ENCODE measurements around the gene HTR4. TPM values are rescaled to one million over a fixed set of nuclear protein-coding genes. Genes with fewer than 3 reads are reported as not detected.
A peak's percentile ranks its signal among the peaks of the same experiment; 100 is the strongest.
"Not testable (repeated sequence)": the region's sequence is repeated elsewhere in the genome, so short reads cannot be mapped to it uniquely, and the experiment has no call there.

Gene HTR4
- not detected in 2 replicates for total RNA-seq (2014; rRNA removed; shearing (Covaris generic))
- not detected in 2 replicates for polyA plus RNA-seq (2015; cell fraction: cytosol; rRNA removed)
- polyA plus RNA-seq (2015; cell fraction: nucleus; rRNA removed): not detected in 2 replicates

- no peak for DNase-seq (ENCODE audit: low read depth)
Measured at GRCh38 chr5:148653836-148654781, at the start of gene HTR4. TSS of gene HTR4 (minus strand) at chr5:148654527. CDS start at chr5:148637014, 17,513 bp downstream.

GRCh38 chr5:148702019-148702596 is 47.8 kb upstream of the HTR4 start:
- DNase-seq (ENCODE audit: low read depth): peak; percentile 15

- DNase-seq (ENCODE audit: low read depth): no peak
Measured at GRCh38 chr5:148699028-148699427, 44.7 kb upstream of the HTR4 start.

GRCh38 chr5:148697809-148698196 is 43.5 kb upstream of the HTR4 start:
- DNase-seq (ENCODE audit: low read depth): no peak

- DNase-seq (ENCODE audit: low read depth): peak; percentile 81
Measured at GRCh38 chr5:148697180-148697808, 43.0 kb upstream of the HTR4 start.

- no peak for DNase-seq (ENCODE audit: low read depth)
Measured at GRCh38 chr5:148696187-148697036, 42.1 kb upstream of the HTR4 start.

GRCh38 chr5:148690945-148691344 is 36.6 kb upstream of the HTR4 start:
- no peak for DNase-seq (ENCODE audit: low read depth)

GRCh38 chr5:148688787-148689186 is 34.5 kb upstream of the HTR4 start:
- no peak for DNase-seq (ENCODE audit: low read depth)

GRCh38 chr5:148687871-148688270 is 33.5 kb upstream of the HTR4 start:
- no peak for DNase-seq (ENCODE audit: low read depth)

- DNase-seq (ENCODE audit: low read depth): peak; percentile 71
Measured at GRCh38 chr5:148687427-148687826, 33.1 kb upstream of the HTR4 start.

- no peak for DNase-seq (ENCODE audit: low read depth)
Measured at GRCh38 chr5:148686660-148687059, 32.3 kb upstream of the HTR4 start.

- DNase-seq (ENCODE audit: low read depth): no peak
Measured at GRCh38 chr5:148685520-148686134, 31.3 kb upstream of the HTR4 start.

GRCh38 chr5:148684528-148684927 is 30.2 kb upstream of the HTR4 start:
- DNase-seq (ENCODE audit: low read depth): peak; percentile 13

- DNase-seq (ENCODE audit: low read depth): no peak
Measured at GRCh38 chr5:148683651-148684050, 29.3 kb upstream of the HTR4 start.

- no peak for DNase-seq (ENCODE audit: low read depth)
Measured at GRCh38 chr5:148682058-148683026, 28.0 kb upstream of the HTR4 start.

GRCh38 chr5:148681157-148682057 is 27.1 kb upstream of the HTR4 start:
- DNase-seq (ENCODE audit: low read depth): no peak

- DNase-seq (ENCODE audit: low read depth): not testable (repeated sequence)
Measured at GRCh38 chr5:148673704-148674103, 19.4 kb upstream of the HTR4 start.

GRCh38 chr5:148666353-148666752 is 12.0 kb upstream of the HTR4 start:
- no peak for DNase-seq (ENCODE audit: low read depth)
